ENCODE results near the gene RAB19.
"Not testable (repeated sequence)": the region's sequence is repeated elsewhere in the genome, so short reads cannot be mapped to it uniquely, and the experiment has no call there.

The RAB19 gene

GRCh38 chr7:140400381-140400780, 3.5 kb upstream of the RAB19 start:
- no peak for DNase-seq (ENCODE audit: low read depth in 3 of 3, low spot score in 1 of 3)

- no peak for DNase-seq (ENCODE audit: low read depth in 3 of 3, low spot score in 1 of 3)
These were observed 1.6 kb upstream of the RAB19 start for GRCh38 chr7:140402178-140402835.

- DNase-seq (ENCODE audit: low read depth in 3 of 3, low spot score in 1 of 3): no peak
These were observed 757 bp downstream of the RAB19 start for GRCh38 chr7:140404565-140405065.

DNA sequence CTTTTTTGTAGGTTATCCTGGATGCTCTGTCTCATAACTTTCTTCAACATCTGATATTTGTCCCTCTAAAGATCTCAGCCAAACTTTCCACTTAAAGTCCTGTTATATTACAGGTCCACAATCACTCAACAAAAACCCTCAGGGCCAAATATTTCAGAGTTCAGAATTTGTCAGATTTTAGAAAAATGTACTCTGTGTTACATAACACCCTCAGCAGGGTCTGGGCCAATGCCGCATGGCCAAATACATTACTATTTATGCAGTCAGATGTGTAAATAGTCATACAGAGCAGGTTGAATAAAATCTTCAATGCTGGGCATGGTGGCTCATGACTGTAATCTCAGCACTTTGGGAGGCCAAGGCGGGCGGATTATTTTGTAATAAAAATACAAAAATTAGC, 11.5 kb downstream of the RAB19 start:
- DNase-seq (ENCODE audit: low read depth in 3 of 3, low spot score in 1 of 3): no peak

DNA sequence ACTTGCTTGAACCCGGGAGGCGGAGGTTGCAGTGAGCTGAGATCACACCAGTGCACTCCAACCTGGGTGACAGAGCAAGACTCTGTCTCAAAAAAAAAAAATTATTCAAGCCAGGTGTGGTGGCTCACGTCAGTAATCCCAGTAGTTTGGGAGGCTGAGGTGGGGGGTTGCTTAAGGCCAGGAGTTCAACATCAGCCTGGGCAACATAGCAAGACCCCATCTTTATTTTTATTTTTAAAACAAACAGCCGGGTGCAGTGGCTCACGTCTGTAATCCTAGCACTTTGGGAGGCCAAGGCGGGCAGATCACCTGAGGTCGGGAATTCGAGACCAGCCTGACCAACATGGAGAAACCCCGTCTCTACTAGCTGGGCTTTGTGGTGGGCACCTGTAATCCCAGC, 12.0 kb downstream of the RAB19 start:
- DNase-seq (ENCODE audit: low read depth in 3 of 3, low spot score in 1 of 3): not testable (repeated sequence)

DNA sequence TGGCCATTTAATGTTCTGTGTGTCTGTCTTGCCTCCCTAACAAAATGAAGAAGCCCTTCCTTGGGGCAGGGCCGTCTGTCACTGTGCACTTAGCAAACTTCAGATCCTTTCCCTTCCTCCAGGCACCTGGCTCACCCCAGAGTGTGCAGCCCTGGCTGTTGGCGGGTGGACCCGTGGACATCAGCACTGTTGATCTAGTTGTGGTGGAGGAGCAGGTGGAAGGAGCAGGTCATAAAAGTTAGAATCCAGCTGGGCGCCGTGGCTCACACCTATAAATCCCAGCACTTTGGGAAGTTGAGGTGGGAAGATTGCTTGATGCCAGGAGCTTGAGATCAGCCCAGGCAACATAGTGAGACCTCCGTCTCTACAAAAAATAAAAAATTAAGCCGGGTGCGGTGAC, 12.7 kb downstream of the RAB19 start:
- DNase-seq (ENCODE audit: low read depth in 3 of 3, low spot score in 1 of 3): no peak

DNA sequence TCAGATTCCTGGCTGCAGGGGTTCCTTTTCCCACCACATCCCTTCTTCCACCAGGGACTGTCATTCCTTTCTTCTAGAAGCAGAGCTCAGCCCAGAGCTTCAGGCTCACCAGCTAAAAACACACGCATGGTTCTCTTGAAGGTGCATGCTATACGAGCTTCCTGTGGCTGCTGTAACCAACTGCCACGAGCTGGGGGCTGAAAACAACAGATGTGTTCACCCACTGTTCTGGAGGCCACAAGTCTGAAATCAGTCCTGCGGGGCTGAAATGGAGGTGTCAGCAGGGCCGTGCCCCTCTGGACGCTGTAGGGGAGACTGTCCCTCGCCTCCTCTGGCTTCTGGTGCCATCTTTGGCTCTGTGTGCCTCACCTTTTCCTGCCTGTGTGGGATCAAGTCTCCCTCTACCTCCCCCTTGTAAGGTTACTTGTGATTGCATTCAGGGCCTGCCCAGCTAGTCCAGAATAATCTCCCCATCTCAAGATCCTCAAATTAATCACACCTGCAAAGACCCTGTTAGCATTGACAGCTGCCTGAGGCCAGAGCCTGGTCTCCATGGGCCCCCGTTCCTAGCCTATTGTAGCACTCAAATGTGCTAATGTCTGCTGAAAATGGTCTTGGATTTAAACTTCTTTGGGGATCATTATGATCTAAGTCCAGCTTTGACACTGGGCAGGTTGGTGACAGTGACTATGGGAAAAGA, 13.7 kb downstream of the RAB19 start:
- DNase-seq (ENCODE audit: low read depth in 3 of 3, low spot score in 1 of 3): no peak

DNA sequence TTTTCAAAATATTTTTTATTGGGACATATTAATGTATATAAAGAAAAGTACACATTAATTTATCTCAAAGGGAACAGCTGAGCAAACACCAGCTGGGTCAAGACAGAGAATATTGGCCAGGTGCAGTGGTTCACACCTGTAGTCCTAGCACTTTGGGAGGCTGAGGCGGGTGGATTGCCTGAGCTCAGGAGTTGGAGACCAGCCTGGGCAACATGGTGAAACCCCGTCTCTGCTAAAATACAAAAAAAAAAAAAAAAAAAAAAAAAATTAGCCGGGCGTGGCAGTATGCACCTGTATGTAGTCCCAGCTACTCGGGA, 14.3 kb downstream of the RAB19 start:
- not testable (repeated sequence) for DNase-seq (ENCODE audit: low read depth in 3 of 3, low spot score in 1 of 3)

DNA sequence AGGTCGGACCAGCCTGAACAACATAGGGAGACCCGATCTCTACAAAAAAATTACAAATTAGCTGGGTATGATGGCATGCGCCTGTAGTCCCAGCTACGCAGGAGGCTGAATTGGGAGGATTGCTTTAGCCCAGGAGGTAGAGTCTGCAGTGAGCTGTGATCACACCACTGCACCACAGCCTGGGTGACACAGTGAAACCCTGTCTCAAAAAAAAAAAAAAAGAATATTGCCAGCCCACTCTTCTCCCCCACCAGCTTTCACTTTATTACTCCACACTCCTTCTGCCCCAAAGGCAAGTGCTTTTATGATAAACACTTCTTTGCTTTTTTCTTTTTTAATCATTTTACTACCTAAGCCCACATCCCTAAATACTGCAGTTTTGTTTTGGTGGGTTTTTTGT, 14.8 kb downstream of the RAB19 start:
- no peak for DNase-seq (ENCODE audit: low read depth in 3 of 3, low spot score in 1 of 3)

DNA sequence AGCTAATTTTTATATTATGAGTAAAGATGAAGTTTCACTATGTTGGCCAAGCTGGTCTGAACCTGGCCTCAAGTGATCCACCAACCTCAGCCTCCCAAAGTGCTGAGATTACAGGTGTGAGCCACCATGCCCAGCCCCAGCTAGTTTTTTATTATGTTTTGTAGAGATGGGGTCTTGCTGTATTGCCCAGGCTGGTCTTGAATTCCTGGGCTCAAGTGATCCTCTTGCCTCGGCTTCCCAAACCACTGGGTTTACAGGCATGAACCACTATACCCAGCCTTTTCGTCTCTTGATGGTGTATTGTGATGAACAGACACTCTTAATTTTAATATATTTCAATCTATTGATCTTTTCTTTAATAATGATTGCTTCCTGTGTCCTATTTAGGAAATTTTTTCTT, 17.7 kb downstream of the RAB19 start:
- no peak for DNase-seq (ENCODE audit: low read depth in 3 of 3, low spot score in 1 of 3)

DNA sequence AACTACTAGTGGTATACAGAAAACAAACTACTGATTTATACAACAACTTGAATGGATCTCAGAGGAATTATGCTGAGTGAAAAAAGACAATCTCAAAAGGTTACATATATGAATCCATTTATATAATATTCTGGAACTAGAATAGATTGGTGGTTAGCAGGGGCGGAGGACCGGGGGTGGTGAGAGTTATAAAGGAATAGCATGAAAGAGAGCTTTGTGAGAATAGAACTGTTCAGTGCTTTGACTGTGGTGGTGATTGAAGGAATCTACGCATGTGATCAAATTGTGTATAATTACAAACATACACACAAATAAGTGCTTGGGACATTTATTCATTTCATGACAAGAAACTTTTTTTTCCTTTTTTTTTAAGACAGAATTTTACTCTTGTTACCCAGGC, 19.6 kb downstream of the RAB19 start:
- no peak for DNase-seq (ENCODE audit: low read depth in 3 of 3, low spot score in 1 of 3)

GRCh38 chr7:140425718-140426117, 21.9 kb downstream of the RAB19 start:
- no peak for DNase-seq (ENCODE audit: low read depth in 3 of 3, low spot score in 1 of 3)

GRCh38 chr7:140426130-140426529, 22.3 kb downstream of the RAB19 start:
- no peak for DNase-seq (ENCODE audit: low read depth in 3 of 3, low spot score in 1 of 3)

- DNase-seq (ENCODE audit: low read depth in 3 of 3, low spot score in 1 of 3): no peak
These were observed 29.5 kb downstream of the RAB19 start for GRCh38 chr7:140433396-140433795.

DNA sequence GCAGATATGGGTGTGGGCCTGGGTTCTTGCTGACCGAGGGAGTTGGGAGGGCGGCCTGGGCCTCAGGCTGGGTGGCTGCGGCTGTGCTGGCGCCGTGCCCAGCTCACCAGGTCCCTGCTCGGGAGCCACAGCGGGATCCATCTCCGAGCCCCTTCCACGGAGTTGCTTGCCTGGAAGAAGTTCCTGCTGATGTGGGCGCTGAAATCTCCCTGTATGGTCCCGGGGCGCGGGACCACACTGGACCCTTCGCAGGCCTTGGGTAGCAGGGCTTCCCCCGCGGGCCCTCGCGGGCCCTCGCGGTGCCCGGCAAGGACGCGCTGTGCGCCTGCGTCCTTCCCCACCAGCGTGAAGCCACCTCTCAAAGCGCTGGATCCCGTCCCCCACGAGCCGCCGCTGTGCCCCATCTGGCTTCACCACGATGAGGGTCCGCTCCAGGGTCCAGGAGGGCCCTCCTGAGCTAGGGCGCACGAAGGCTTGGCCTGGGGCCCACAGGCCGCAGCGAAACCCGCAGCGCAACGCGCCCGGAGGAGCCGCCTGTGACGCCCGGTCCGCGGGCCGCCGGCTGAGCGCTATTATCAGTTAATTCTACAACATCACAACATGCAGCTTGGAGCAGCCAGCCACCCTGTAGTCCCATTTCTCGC, 31.5 kb downstream of the RAB19 start:
- DNase-seq (ENCODE audit: low read depth in 3 of 3, low spot score in 1 of 3): no peak

- no peak for DNase-seq (ENCODE audit: low read depth in 3 of 3, low spot score in 1 of 3)
These were observed 35.5 kb downstream of the RAB19 start for GRCh38 chr7:140439359-140439758.

DNA sequence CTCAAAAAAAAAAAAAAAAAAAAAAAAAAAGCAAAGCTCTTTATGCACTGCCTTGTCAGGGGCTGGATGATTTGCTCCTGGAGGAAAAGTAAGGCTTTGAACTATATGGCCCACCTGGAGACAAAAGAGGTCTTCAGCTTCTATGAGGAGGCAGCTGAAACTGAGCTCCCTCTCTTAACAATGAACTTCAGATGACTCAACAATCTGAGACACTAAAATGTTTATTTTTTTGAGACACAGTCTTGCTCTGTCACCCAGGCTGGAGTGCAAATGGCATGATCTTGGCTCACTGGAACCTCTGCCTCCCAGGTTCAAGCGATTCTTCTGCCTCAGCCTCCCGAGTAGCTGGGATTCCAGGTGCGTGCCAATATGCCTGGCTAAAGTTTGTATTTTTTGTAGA, 36.7 kb downstream of the RAB19 start:
- DNase-seq (ENCODE audit: low read depth in 3 of 3, low spot score in 1 of 3): no peak

DNA sequence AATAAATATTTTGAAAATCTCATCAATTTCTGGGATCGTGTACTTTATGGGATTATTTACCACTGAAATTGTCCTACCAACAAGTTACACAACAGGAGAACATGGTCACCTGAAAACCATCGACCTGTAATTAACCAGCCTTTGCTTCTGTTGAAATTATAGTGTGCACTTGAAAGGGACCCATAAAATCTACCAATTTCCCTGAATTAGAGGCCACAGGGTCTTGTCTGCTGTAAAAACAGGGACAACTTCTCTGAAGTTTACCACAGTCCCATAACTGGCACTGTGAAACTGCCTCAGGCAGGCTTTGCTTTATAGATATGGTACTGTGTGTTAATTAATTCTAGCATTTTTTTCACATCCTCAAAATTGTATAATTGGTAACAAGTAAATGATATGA, 37.7 kb downstream of the RAB19 start:
- no peak for DNase-seq (ENCODE audit: low read depth in 3 of 3, low spot score in 1 of 3)

DNA sequence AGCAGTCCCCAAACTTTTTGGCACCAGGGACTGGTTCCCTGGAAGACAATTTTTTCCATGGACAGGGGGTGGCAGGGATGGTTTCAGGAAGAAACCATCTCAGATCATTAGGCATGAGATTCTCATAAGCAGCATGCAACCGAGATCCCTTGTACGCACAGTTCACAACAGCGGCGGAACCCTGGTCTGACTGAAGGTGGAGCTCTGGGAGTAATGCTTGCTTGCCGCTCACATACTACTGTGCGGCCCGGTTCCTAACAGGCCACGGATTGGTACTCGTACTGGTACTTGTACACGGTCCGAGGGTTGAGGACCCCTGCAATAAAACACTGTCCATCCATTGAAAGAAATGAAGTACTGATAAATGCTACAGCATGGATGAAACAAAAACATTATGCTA, 42.6 kb downstream of the RAB19 start:
- no peak for DNase-seq (ENCODE audit: low read depth in 3 of 3, low spot score in 1 of 3)

- DNase-seq (ENCODE audit: low read depth in 3 of 3, low spot score in 1 of 3): no peak
These were observed 44.0 kb downstream of the RAB19 start for GRCh38 chr7:140447841-140448240.

DNA sequence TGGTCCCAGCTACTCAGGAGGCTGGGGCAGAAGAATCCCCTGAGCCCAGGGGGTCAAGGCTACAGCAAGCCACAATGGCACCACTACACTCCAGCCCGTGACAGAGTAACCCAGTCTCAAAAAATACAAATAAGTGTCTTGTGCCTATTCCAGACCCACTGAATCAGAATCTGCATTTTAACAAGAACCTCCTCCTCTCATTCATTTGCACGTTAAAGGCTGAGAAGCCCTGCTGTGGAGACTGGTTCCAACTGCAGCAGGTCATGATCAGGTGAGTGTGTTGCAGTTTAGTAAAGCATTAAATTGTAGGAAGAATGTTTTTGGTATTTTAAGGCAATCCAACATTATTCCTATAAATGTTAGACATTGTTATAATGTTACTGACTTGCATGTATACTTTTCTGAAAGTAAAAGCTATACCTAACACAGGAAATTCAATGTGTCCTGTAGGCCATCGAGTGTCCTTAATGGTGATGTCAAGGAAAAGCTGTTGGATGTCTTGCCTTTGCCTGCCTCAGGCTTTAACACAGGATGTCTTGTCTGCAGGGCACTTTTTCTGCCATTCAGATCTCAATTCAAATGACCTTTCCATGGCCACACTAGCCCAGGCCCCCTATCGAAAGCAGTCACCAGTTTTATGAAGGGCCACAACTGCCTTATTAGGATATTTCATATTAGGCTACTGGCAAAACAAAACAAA, 45.1 kb downstream of the RAB19 start:
- DNase-seq (ENCODE audit: low read depth in 3 of 3, low spot score in 1 of 3): no peak

- DNase-seq (ENCODE audit: low read depth in 3 of 3, low spot score in 1 of 3): no peak
These were observed 47.9 kb downstream of the RAB19 start for GRCh38 chr7:140451716-140452115.
